Measurements from ENCODE around the gene RPAIN.

Gene RPAIN

GRCh38 chr17:5419356-5419958 is 525 bp upstream of the RPAIN start, which contains the start of gene NUP88 (continued):
- TF ChIP-seq, protein P1, sequence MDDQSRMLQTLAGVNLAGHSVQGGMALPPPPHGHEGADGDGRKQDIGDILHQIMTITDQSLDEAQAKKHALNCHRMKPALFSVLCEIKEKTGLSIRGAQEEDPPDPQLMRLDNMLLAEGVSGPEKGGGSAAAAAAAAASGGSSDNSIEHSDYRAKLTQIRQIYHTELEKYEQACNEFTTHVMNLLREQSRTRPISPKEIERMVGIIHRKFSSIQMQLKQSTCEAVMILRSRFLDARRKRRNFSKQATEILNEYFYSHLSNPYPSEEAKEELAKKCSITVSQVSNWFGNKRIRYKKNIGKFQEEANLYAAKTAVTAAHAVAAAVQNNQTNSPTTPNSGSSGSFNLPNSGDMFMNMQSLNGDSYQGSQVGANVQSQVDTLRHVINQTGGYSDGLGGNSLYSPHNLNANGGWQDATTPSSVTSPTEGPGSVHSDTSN (CRISPR knock-in tag; IDR thresholded peaks at IDR 0.05): peak; percentile 72; the same call in 1 of the 2 replicates
- TF ChIP-seq ZNF366 (tag by site-specific recombination; conservative IDR thresholded peaks at IDR 0.05) (no peak), SALL2 (tag by site-specific recombination; IDR thresholded peaks at IDR 0.05; ENCODE audit: borderline replicate concordance) (no peak), BCL11B (tag by site-specific recombination; IDR thresholded peaks at IDR 0.05; ENCODE audit: low read depth) (peak; percentile 48; the same call in 1 of the 2 replicates), MEIS1 (CRISPR knock-in tag; IDR thresholded peaks at IDR 0.05; ENCODE audit: borderline replicate concordance) (no peak), ZNF626 (tag by site-specific recombination; IDR thresholded peaks at IDR 0.05) (no peak), ZNF624 (tag by site-specific recombination; IDR thresholded peaks at IDR 0.05) (no peak), SP3 (tag by site-specific recombination; IDR thresholded peaks at IDR 0.05) (peak; percentile 87), PRDM10 (tag by site-specific recombination; IDR thresholded peaks at IDR 0.05) (peak; percentile 97), SP2 (tag by site-specific recombination; IDR thresholded peaks at IDR 0.05) (peak; percentile 99), ZNF692 (tag by site-specific recombination; IDR thresholded peaks at IDR 0.05) (peak; percentile 45; the same call in 1 of the 2 replicates), YY1 (tag by site-specific recombination; IDR thresholded peaks at IDR 0.05) (peak; percentile 89), ZNF585B (tag by site-specific recombination; IDR thresholded peaks at IDR 0.05) (0 out of 2 replicates have a peak, but pooled peaks have one; percentile 8), SETDB1 (IDR thresholded peaks at IDR 0.05; ENCODE audit: insufficient read length, low read length) (peak; percentile 34), ZNF549 (tag by site-specific recombination; IDR thresholded peaks at IDR 0.05) (no peak), ZNF621 (tag by site-specific recombination; IDR thresholded peaks at IDR 0.05) (no peak), ZFHX2 (tag by site-specific recombination; conservative IDR thresholded peaks at IDR 0.05) (peak; percentile 49; the same call in 1 of the 2 replicates), KLF8 (tag by site-specific recombination; IDR thresholded peaks at IDR 0.05) (peak; percentile 24; the same call in 1 of the 2 replicates), HIC1 (tag by site-specific recombination; IDR thresholded peaks at IDR 0.05) (peak; percentile 95)
- TF ChIP-seq, protein P2, sequence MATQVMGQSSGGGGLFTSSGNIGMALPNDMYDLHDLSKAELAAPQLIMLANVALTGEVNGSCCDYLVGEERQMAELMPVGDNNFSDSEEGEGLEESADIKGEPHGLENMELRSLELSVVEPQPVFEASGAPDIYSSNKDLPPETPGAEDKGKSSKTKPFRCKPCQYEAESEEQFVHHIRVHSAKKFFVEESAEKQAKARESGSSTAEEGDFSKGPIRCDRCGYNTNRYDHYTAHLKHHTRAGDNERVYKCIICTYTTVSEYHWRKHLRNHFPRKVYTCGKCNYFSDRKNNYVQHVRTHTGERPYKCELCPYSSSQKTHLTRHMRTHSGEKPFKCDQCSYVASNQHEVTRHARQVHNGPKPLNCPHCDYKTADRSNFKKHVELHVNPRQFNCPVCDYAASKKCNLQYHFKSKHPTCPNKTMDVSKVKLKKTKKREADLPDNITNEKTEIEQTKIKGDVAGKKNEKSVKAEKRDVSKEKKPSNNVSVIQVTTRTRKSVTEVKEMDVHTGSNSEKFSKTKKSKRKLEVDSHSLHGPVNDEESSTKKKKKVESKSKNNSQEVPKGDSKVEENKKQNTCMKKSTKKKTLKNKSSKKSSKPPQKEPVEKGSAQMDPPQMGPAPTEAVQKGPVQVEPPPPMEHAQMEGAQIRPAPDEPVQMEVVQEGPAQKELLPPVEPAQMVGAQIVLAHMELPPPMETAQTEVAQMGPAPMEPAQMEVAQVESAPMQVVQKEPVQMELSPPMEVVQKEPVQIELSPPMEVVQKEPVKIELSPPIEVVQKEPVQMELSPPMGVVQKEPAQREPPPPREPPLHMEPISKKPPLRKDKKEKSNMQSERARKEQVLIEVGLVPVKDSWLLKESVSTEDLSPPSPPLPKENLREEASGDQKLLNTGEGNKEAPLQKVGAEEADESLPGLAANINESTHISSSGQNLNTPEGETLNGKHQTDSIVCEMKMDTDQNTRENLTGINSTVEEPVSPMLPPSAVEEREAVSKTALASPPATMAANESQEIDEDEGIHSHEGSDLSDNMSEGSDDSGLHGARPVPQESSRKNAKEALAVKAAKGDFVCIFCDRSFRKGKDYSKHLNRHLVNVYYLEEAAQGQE (tag by site-specific recombination; IDR thresholded peaks at IDR 0.05): peak; percentile 73
- TF ChIP-seq, protein P3, sequence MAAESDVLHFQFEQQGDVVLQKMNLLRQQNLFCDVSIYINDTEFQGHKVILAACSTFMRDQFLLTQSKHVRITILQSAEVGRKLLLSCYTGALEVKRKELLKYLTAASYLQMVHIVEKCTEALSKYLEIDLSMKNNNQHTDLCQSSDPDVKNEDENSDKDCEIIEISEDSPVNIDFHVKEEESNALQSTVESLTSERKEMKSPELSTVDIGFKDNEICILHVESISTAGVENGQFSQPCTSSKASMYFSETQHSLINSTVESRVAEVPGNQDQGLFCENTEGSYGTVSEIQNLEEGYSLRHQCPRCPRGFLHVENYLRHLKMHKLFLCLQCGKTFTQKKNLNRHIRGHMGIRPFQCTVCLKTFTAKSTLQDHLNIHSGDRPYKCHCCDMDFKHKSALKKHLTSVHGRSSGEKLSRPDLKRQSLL (tag by site-specific recombination; IDR thresholded peaks at IDR 0.05): no peak
- TF ChIP-seq, protein P4, sequence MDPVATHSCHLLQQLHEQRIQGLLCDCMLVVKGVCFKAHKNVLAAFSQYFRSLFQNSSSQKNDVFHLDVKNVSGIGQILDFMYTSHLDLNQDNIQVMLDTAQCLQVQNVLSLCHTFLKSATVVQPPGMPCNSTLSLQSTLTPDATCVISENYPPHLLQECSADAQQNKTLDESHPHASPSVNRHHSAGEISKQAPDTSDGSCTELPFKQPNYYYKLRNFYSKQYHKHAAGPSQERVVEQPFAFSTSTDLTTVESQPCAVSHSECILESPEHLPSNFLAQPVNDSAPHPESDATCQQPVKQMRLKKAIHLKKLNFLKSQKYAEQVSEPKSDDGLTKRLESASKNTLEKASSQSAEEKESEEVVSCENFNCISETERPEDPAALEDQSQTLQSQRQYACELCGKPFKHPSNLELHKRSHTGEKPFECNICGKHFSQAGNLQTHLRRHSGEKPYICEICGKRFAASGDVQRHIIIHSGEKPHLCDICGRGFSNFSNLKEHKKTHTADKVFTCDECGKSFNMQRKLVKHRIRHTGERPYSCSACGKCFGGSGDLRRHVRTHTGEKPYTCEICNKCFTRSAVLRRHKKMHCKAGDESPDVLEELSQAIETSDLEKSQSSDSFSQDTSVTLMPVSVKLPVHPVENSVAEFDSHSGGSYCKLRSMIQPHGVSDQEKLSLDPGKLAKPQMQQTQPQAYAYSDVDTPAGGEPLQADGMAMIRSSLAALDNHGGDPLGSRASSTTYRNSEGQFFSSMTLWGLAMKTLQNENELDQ (tag by site-specific recombination; IDR thresholded peaks at IDR 0.05; ENCODE audit: low read depth): no peak

Measured in HEK293 (cell line).